GM13977 (cell line): ENCODE measurements around the gene DOCK10.

Source experiments
- DNase-seq: peaks from one replicate; pipeline ENCODE4 v3.0.0; 2012; ENCODE audit warnings: low spot score
- CTCF ChIP-seq: IDR thresholded peaks from 2 replicates; pipeline ENCODE4 v1.5.1; 2012; ENCODE audit warnings: mild to moderate bottlenecking, control low read depth; ENCODE audit not compliant: insufficient read depth; ENCODE audit errors: extremely low read depth, missing control alignments
- in situ Hi-C: fragments of 300-500 bp; cut with MboI; formaldehyde crosslinking; loops from one replicate; pipeline ENCODE4 v1.12.0; 2022; ENCODE audit warnings: low sequenced_read_pairs, low pct_unique_long_range_greater_than_20kb, mixed read lengths, inconsistent platforms; ENCODE audit not compliant: unreplicated experiment

The DOCK10 gene

GRCh38 chr2:225038231-225038523 is 4.1 kb downstream of the DOCK10 start:
- no peak for DNase-seq
- in situ Hi-C loops: no loop called here
- TF ChIP-seq CTCF: no peak

GRCh38 chr2:225037415-225038230 is 4.6 kb downstream of the DOCK10 start:
- in situ Hi-C loops: no loop called here
- TF ChIP-seq CTCF: no peak
- DNase-seq: no peak

GRCh38 chr2:225036431-225036830 is 5.8 kb downstream of the DOCK10 start:
- in situ Hi-C loops: no loop called here
- no peak for DNase-seq
- no peak for TF ChIP-seq CTCF

GRCh38 chr2:225033440-225034318 is 8.6 kb downstream of the DOCK10 start:
- no peak for TF ChIP-seq CTCF
- no peak for DNase-seq
- in situ Hi-C loops: no loop called here

GRCh38 chr2:225032246-225032645 is 10.0 kb downstream of the DOCK10 start:
- TF ChIP-seq CTCF: no peak
- in situ Hi-C loops: no loop called here
- no peak for DNase-seq

GRCh38 chr2:225031599-225031998 is 10.7 kb downstream of the DOCK10 start:
- TF ChIP-seq CTCF: no peak
- DNase-seq: no peak
- in situ Hi-C loops: no loop called here
